T1000 (cell line): ENCODE data around the gene SLC1A7.

Experiments used
- DNase-seq: peaks from one replicate; lab custom pipeline; 2025; ENCODE audit warnings: mixed read lengths; lab: John Stamatoyannopoulos, UW

Gene SLC1A7

DNA sequence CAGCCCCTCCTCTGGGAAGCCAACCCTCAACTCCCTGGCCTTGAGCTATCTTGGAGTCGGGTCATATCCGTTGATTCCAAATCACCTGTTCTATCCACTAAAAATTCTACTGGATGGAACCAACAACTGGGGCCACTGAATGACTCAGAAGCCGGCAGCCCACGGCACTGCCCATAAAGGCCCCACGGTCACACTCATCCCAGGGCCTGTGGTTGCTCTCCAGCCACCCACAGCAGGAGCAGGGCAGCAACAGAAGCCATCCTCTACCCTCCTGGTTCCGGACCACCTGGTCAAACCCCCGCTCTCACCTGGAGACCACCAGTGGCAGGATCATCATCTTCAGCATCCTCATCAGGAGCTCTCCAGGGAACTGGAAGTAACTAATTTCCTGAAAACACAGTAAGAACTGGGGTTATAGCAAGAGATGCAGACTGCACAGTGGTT lies 8.4 kb downstream of the SLC1A7 start:
- no peak for DNase-seq

- DNase-seq, result no peak
Measured at GRCh38 chr1:53133261-53134041, 9.0 kb downstream of the SLC1A7 start.

DNA sequence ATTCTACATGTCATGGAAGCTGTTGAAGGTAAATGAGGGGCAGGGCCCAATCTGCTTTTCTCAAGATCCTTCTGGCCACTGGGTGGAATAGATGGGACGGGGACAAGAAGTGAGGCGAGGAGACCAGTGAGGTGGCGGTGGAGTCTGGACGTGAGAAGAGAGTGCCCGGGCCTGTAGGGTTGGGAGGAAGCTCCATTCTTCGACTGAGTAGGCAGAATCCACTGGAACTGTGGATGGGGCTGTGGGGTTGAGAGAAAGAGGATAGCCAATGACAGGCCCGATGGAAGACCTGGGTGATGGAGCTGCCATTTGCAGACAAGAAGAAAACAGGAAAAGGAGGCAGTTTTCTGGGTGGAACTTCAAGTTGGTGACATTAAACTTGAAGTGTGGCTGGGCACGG lies 10.3 kb downstream of the SLC1A7 start:
- no peak for DNase-seq

DNA sequence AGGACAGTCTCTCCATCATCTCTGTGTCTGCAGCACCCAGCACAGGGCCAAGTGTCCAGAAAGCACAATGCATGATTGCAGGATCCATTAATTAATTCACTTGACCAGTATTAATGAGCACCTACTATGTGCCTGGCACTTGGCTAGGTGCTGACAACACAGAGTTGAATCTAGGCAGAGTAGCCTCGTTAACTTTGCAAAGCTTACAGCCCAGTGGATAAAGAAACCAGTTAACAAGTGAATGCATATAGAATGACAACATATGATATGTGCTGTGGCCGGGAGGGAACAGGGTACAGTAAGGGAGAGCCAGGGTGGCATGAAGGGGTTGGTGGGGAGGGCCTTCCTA lies 10.9 kb downstream of the SLC1A7 start:
- DNase-seq, result no peak

DNA sequence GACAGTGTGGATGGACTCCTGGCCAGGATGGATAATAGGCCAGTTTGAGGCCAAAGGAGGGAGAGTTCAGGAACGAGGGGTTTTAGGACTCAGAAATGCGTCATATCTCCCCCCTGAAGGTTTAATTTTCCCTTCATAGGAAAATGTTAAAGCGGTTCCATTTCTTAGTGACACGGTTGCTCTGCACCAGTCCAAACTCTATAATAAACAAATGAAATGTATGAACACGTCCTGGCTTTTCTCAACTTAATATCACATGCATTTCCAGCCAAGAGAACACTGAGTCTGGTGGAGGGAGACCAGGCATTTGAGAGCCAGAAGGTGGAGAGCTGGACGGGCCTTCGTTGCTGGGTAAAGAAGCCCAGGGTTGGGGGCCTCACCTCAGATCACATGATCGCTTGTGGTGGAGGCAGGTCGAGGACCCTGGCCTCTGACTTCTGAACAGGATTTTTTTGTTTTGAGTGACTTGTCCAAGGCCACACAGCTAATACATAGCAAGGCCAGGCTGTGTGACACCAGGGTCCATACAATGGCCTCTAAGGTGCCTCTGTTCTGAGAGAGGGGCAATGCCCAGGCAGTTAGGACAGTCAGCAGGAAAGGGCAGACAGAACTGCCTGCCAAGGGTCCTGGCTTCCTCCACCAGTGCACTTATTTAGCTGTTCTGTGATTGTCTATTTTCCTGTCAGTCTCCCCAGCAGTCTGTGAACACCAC lies 11.4 kb downstream of the SLC1A7 start:
- no peak for DNase-seq

- no peak for DNase-seq
Measured at GRCh38 chr1:53130598-53130877, 11.9 kb downstream of the SLC1A7 start.

DNA sequence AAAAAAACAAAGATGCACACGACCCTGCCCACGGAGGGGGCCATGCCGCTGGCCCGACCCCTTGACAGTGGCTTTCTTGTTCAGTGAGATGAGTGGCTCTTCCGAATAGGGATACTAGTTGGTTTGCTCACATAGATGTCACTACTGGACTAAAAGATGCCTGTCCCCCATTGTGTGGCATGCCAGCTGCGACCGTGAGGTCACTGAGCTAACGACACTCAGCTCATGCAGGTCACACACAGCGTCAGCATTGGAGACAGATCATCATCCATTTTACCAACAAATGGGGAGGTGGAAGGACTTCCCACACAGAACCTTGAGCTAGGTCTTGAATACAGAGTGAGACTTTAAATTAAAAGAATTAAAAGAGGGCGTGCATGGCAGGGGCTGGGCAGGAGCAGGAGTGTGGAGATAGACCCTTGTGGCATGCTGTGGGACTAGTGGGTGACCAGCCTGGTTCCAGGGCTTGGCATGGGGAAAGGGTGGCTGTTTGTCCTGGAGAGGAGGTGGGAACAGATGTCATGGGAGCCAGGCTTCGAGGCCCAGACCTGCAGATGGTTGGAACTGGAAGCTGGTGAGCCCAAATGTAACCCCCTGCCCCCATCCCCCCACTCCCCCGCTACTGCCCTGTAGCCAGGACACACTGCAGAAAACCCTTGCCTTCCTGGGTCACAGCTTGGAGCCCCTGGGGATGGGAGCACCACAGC lies 12.4 kb downstream of the SLC1A7 start:
- no peak for DNase-seq

GRCh38 chr1:53128401-53128800 lies 14.0 kb downstream of the SLC1A7 start:
- no peak for DNase-seq

GRCh38 chr1:53127546-53127945 lies 14.9 kb downstream of the SLC1A7 start:
- DNase-seq, result no peak

GRCh38 chr1:53126495-53126894 lies 15.9 kb downstream of the SLC1A7 start:
- no peak for DNase-seq

DNA sequence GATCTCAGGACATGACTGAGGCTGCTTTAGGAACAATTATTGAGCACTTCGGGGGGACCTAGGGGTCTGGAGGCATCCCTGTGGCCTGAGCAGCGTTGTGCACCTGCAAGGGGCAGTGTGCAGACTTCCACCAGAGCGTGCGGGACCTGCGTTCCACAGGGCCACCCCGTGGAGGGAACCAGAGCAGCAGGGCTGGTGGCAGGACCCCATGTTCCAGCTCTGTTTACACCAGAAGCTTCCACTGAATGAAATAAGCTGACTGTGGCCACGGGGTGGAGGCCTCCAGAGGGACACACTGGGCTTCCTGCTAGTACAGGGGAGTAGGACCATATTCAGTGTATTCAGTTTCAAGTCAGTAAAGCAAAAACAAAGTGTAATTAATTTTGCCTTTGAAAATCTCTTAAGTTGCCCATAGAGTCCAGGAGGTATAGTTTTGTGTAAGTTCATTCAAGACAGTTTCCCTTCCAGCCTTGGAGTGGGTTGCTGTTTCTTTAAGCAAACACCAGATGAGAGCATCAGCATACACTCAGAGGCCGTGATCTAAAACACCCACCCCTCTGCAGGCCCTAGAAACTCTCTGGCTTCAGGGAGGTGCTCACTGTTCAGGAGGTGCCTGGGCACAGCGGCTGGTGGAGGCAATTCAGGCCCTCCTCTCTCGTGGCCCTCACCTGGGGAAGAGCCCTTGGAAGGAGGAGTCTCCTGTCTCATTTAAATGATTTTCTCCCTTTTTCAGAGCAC lies 16.6 kb downstream of the SLC1A7 start:
- no peak for DNase-seq

DNA sequence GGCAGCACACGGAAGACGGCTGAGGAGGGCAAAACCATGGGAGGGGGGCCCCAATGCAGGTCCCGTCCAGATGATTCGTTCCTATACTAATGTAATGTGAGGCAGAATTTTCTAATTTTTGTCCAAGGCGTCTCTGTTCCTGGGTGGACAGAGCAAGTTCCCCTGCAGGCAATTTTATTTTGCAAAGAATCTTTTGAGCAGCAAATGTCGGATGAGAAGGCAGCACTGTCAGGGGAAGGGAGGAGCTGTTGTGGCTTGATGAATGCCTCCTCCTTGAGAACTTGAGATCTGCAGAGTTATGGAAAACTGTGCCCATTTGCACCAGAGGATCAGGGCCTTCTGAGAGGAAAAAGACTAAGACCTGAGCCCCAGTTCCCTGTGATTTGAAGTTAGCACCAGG lies 17.3 kb downstream of the SLC1A7 start:
- no peak for DNase-seq

- DNase-seq, result no peak
Measured at GRCh38 chr1:53123453-53124140, 18.8 kb downstream of the SLC1A7 start.

- no peak for DNase-seq
Measured at GRCh38 chr1:53122961-53123413, 19.5 kb downstream of the SLC1A7 start.

GRCh38 chr1:53122201-53122885 lies 20.1 kb downstream of the SLC1A7 start:
- DNase-seq, result no peak

GRCh38 chr1:53121319-53122172 lies 20.9 kb downstream of the SLC1A7 start:
- DNase-seq, result peak; percentile 51

GRCh38 chr1:53120659-53121058 lies 21.8 kb downstream of the SLC1A7 start:
- DNase-seq, result no peak

GRCh38 chr1:53117836-53118235 lies 24.6 kb downstream of the SLC1A7 start:
- DNase-seq, result no peak

DNA sequence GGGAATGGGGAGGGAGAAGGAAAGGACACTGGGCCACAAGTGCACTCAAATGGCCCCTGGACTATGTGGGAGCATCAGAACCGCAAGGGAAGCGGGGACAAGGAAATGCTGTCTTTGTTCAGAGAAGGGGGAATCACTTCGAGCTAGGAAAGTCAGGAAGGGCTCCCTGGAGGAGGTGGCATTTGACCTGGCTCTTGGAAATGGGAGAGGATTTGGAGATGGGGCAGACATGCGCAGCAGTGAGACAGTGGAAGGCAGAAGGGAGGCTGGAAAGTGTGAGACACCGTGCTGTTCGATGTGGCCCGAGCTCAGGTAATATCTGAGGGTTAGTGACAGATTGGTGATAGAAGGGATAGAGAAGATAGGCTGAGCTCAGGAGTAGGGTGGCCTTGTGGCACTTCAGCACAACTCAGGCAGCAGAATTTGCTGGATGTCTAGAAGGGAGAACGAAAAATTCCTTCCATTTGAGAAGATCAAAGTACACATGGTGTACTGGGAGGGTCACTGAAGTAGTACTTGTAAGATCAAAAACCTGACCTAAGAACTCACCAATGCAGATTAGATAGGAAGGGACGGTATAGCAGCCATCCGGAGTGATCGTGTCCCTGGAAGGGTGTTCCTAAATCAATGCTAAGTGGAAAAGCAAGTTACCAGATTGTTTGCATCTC lies 25.4 kb downstream of the SLC1A7 start:
- no peak for DNase-seq
